ENCODE measurements around the gene ZC3H13.

The ZC3H13 gene

GRCh38 chr13:46058268-46058667 is 5.7 kb upstream of the ZC3H13 start:
- Histone ChIP-seq H3K4me3 (ENCODE audit: low read depth, low read length) (no peak overlapping the region), H3K36me3 (no peaks in the 10 kb centered on the region), H3K4me1 (no peaks in the 10 kb centered on the region), H3K27me3 (no peaks in the 10 kb centered on the region), H3K9me3 (no peaks in the 10 kb centered on the region; the same call in 1 of the 2 replicates)
- DNase-seq, result no peak
- no peak for TF ChIP-seq CTCF (IDR thresholded peaks at IDR 0.05; ENCODE audit: low read depth, low read length)

- H3K9me3 ChIP-seq, result no peaks in the 10 kb centered on the region
- TF ChIP-seq CTCF (IDR thresholded peaks at IDR 0.05; ENCODE audit: low read depth, low read length), result no peak
- H3K27me3 ChIP-seq, result no peaks in the 10 kb centered on the region
- H3K36me3 ChIP-seq, result no peaks in the 10 kb centered on the region
- H3K4me3 ChIP-seq (ENCODE audit: low read depth, low read length), result no peak overlapping the region
- H3K4me1 ChIP-seq, result no peaks in the 10 kb centered on the region
- DNase-seq, result no peak
Measured at GRCh38 chr13:46057256-46058015, 4.9 kb upstream of the ZC3H13 start.

GRCh38 chr13:46053162-46054012 is 841 bp upstream of the ZC3H13 start:
- peak overlapping the region; percentile 96 for H3K4me3 ChIP-seq (ENCODE audit: low read depth, low read length)
- H3K27me3 ChIP-seq, result no peaks in the 10 kb centered on the region
- DNase-seq, result no peak
- no peaks in the 10 kb centered on the region for H3K4me1 ChIP-seq
- H3K9me3 ChIP-seq, result no peaks in the 10 kb centered on the region
- TF ChIP-seq CTCF (IDR thresholded peaks at IDR 0.05; ENCODE audit: low read depth, low read length), result no peak
- no peaks in the 10 kb centered on the region for H3K36me3 ChIP-seq

- H3K27me3 ChIP-seq, result no peaks in the 10 kb centered on the region
- no peaks in the 10 kb centered on the region; the same call in 1 of the 2 replicates for H3K4me1 ChIP-seq
- H3K9me3 ChIP-seq, result no peaks in the 10 kb centered on the region
- no peak for DNase-seq
- no peak for TF ChIP-seq CTCF (IDR thresholded peaks at IDR 0.05; ENCODE audit: low read depth, low read length)
- H3K36me3 ChIP-seq, result no peaks in the 10 kb centered on the region
- peak overlapping the region; percentile 96 for H3K4me3 ChIP-seq (ENCODE audit: low read depth, low read length)
Measured at GRCh38 chr13:46051968-46052318, 603 bp downstream of the ZC3H13 start.

GRCh38 chr13:46050771-46051170 is 1.8 kb downstream of the ZC3H13 start:
- DNase-seq, result no peak
- H3K4me1 ChIP-seq, result peaks cover 3% of the 10 kb centered on the region; the same call in 1 of the 2 replicates

More at GRCh38 chr13:46050771-46051170, 1.8 kb downstream of the ZC3H13 start:
- Histone ChIP-seq H3K36me3 (no peaks in the 10 kb centered on the region), H3K4me3 (ENCODE audit: low read depth, low read length) (peak overlapping the region; percentile 96), H3K27me3 (no peaks in the 10 kb centered on the region), H3K9me3 (no peaks in the 10 kb centered on the region)
- no peak for TF ChIP-seq CTCF (IDR thresholded peaks at IDR 0.05; ENCODE audit: low read depth, low read length)

All from BE2C (cell line).